Liver (tissue), 9 donors: ENCODE data around the gene NTNG1. TPM values are rescaled to one million over a fixed set of nuclear protein-coding genes. Genes with fewer than 3 reads are reported as not detected.

Source experiments
- DNase-seq: peaks from one replicate; pipeline ENCODE4 v3.0.0-alpha.2; 2017; ENCODE audit warnings: low spot score
- H3K27ac ChIP-seq, 2 donors: one replicate each; pipeline ENCODE4 v1.7.0; 2013; ENCODE audit warnings: inconsistent platforms in 2 of 2, low read length in 2 of 2, control low read depth in 1 of 2, low read depth in 1 of 2, mild to moderate bottlenecking in 1 of 2
- H3K27me3 ChIP-seq, 4 donors: one replicate each; pipeline versions ENCODE4 v1.6.1 to v1.7.0; 2013; ENCODE audit warnings: low read length in 3 of 4, inconsistent platforms in 1 of 4, mild to moderate bottlenecking in 1 of 4, moderate library complexity in 1 of 4; ENCODE audit not compliant: control insufficient read depth in 4 of 4, insufficient read depth in 4 of 4
- H3K36me3 ChIP-seq, 4 donors: one replicate each; pipeline versions ENCODE4 v1.6.1 to v1.7.0; 2013; ENCODE audit warnings: low read length in 3 of 4, mild to moderate bottlenecking in 3 of 4, low read depth in 1 of 4, moderate library complexity in 1 of 4; ENCODE audit not compliant: control insufficient read depth in 4 of 4, insufficient read depth in 3 of 4
- H3K4me1 ChIP-seq, 4 donors: one replicate each; pipeline versions ENCODE4 v1.6.1 to v1.7.0; 2013; ENCODE audit warnings: low read length in 3 of 4, mild to moderate bottlenecking in 3 of 4, moderate library complexity in 1 of 4; ENCODE audit not compliant: control insufficient read depth in 4 of 4, insufficient read depth in 4 of 4
- H3K4me3 ChIP-seq, 3 donors: one replicate each; pipeline versions ENCODE4 v1.6.1 to v1.7.0; 2013; ENCODE audit warnings: low read length in 3 of 3, control low read depth in 1 of 3, low read depth in 1 of 3, mild to moderate bottlenecking in 1 of 3
- H3K9ac ChIP-seq, 2 donors: one replicate each; pipeline ENCODE4 v1.7.0; 2013; ENCODE audit warnings: low read length in 2 of 2, mild to moderate bottlenecking in 2 of 2, moderate library complexity in 2 of 2, control low read depth in 1 of 2, low read depth in 1 of 2
- H3K9me3 ChIP-seq, 4 donors: one replicate each; pipeline versions ENCODE4 v1.6.1 to v1.7.0; 2013; ENCODE audit warnings: low read length in 3 of 4; ENCODE audit not compliant: control insufficient read depth in 4 of 4
- ATF3 ChIP-seq: IDR thresholded peaks from 2 replicates; pipeline ENCODE4 v1.6.1; 2016; ENCODE audit warnings: antibody characterized with exemption
- CTCF ChIP-seq: fragments of 150-350 bp; IDR thresholded peaks from 2 replicates; pipeline ENCODE4 v1.5.1; 2017; ENCODE audit warnings: improper control_type of control experiment, low read depth, low read length; ENCODE audit not compliant: missing input control
- EGR1 ChIP-seq, 2 donors: IDR thresholded peaks; 2 replicates each; pipeline ENCODE4 v1.6.1; 2016 to 2018; ENCODE audit warnings: antibody characterized with exemption in 2 of 2, low read depth in 2 of 2
- FOXA1 ChIP-seq: IDR thresholded peaks from 2 replicates; pipeline ENCODE4 v1.6.1; 2016; ENCODE audit warnings: antibody characterized with exemption
- FOXA2 ChIP-seq: IDR thresholded peaks from 2 replicates; pipeline ENCODE4 v1.6.1; 2016; ENCODE audit warnings: antibody characterized with exemption
- GABPA ChIP-seq, 2 donors: IDR thresholded peaks in 1 of 2; conservative IDR thresholded peaks in 1 of 2; 2 replicates each; pipeline ENCODE4 v1.6.1; 2016; ENCODE audit warnings: antibody characterized with exemption in 2 of 2, mild to moderate bottlenecking in 1 of 2, moderate library complexity in 1 of 2
- HNF4A ChIP-seq, 2 donors: conservative IDR thresholded peaks; 2 replicates each; pipeline ENCODE4 v1.6.1; 2016; ENCODE audit warnings: antibody characterized with exemption in 2 of 2, mild to moderate bottlenecking in 2 of 2
- HNF4G ChIP-seq: IDR thresholded peaks from 2 replicates; pipeline ENCODE4 v1.6.1; 2016; ENCODE audit warnings: antibody characterized with exemption
- JUND ChIP-seq, 2 donors: IDR thresholded peaks; 2 replicates each; pipeline ENCODE4 v1.6.1; 2016; ENCODE audit warnings: antibody characterized with exemption in 2 of 2
- MAX ChIP-seq: IDR thresholded peaks from 2 replicates; pipeline ENCODE4 v1.6.1; 2016; ENCODE audit warnings: antibody characterized with exemption
- NR2F2 ChIP-seq: IDR thresholded peaks from 2 replicates; pipeline ENCODE4 v1.6.1; 2016; ENCODE audit warnings: antibody characterized with exemption
- RAD21 ChIP-seq, 2 donors: IDR thresholded peaks; 2 replicates each; pipeline ENCODE4 v1.6.1; 2016; ENCODE audit warnings: antibody characterized with exemption in 2 of 2, mild to moderate bottlenecking in 2 of 2
- REST ChIP-seq: IDR thresholded peaks from 2 replicates; pipeline ENCODE4 v1.6.1; 2016; ENCODE audit warnings: antibody characterized with exemption, mild to moderate bottlenecking
- RXRA ChIP-seq, 2 donors: IDR thresholded peaks; 2 replicates each; pipeline ENCODE4 v1.6.1; 2017 to 2018; ENCODE audit warnings: antibody characterized with exemption in 2 of 2, mild to moderate bottlenecking in 1 of 2
- SP1 ChIP-seq: IDR thresholded peaks from 2 replicates; pipeline ENCODE4 v1.6.1; 2018; ENCODE audit warnings: antibody characterized with exemption, mild to moderate bottlenecking
- TAF1 ChIP-seq: conservative IDR thresholded peaks from 2 replicates; pipeline ENCODE4 v1.6.1; 2016; ENCODE audit warnings: antibody characterized with exemption, mild to moderate bottlenecking
- YY1 ChIP-seq: IDR thresholded peaks from 2 replicates; pipeline ENCODE4 v1.6.1; 2016; ENCODE audit warnings: antibody characterized with exemption, mild to moderate bottlenecking
- ZBTB33 ChIP-seq: IDR thresholded peaks from 2 replicates; pipeline ENCODE4 v1.6.1; 2016; ENCODE audit warnings: antibody characterized with exemption
- WGBS: extraction: QIAGEN DNeasy Blood & Tissue Kit; methylation state at CpG from one replicate; pipeline ENCODE4 v1.1.7; 2013; 5-methylcytosine and 5-hydroxymethylcytosine counted together
- polyA plus RNA-seq, 2 donors: library from polyadenylated mRNA; stranded (reverse) in 1 of 2; unstranded in 1 of 2; fragments of 200-250 nt in 1 of 2; fragments of >200 nt in 1 of 2; fragmentation: Nextera tagmentation in 1 of 2; extraction: Ambion mirVana in 1 of 2; gene quantifications; one replicate each; pipeline versions ENCODE4 v1.2.1 to v1.2.3, GENCODE V29; 2013 to 2015
- total RNA-seq, 2 donors: library from RNA; depleted of rRNA; stranded (reverse); fragments of >200 nt; gene quantifications; one replicate each; pipeline ENCODE4 v1.2.3, GENCODE V29; 2014
- donor health status: healthy.
- donor health status: healthy.
- donor health status: healthy.
- donor health status: healthy.
- donor health status: healthy.

Gene NTNG1
- total and polyA plus RNA-seq, 4 donors, result under 0.01 TPM; not detected in 2

GRCh38 chr1:107362468-107363140, 221.8 kb downstream of the NTNG1 start:
- DNase-seq, result no peak
- H3K9ac ChIP-seq, result no peak overlapping the region
- TF ChIP-seq RXRA (IDR thresholded peaks at IDR 0.05), result no peak
- TF ChIP-seq NR2F2, result no peak
- TF ChIP-seq HNF4G, result no peak
- no peak for TF ChIP-seq CTCF
- TF ChIP-seq ATF3, result no peak
- TF ChIP-seq MAX, result no peak
- TF ChIP-seq YY1, result no peak
- TF ChIP-seq FOXA2, result no peak
- no peak for TF ChIP-seq SP1
- TF ChIP-seq REST, result no peak
- TF ChIP-seq TAF1, result no peak
- TF ChIP-seq HNF4A (conservative IDR thresholded peaks at IDR 0.05), result no peak
- TF ChIP-seq JUND (IDR thresholded peaks at IDR 0.05), result no peak
- TF ChIP-seq GABPA (IDR thresholded peaks at IDR 0.05 in 1 of 2, conservative IDR thresholded peaks at IDR 0.05 in 1 of 2), result no peak
- TF ChIP-seq FOXA1, result no peak
- no peak for TF ChIP-seq EGR1 (IDR thresholded peaks at IDR 0.05; ENCODE audit: low read depth in 2 of 2)
- TF ChIP-seq RAD21 (IDR thresholded peaks at IDR 0.05), result no peak
- no peak for TF ChIP-seq ZBTB33
- no peaks in the 10 kb centered on the region for H3K9me3 ChIP-seq
- no peaks in the 10 kb centered on the region for H3K36me3 ChIP-seq
- no peak overlapping the region for H3K4me3 ChIP-seq
- WGBS, result 70% methylated on average over 3 of the region's 3 CpGs
- H3K27ac ChIP-seq, result no peak overlapping the region
- H3K27me3 ChIP-seq, result no peaks in the 10 kb centered on the region
- H3K4me1 ChIP-seq, result no peaks in the 10 kb centered on the region
